ENCODE measurements around the gene SRPK1.

The SRPK1 gene

DNA sequence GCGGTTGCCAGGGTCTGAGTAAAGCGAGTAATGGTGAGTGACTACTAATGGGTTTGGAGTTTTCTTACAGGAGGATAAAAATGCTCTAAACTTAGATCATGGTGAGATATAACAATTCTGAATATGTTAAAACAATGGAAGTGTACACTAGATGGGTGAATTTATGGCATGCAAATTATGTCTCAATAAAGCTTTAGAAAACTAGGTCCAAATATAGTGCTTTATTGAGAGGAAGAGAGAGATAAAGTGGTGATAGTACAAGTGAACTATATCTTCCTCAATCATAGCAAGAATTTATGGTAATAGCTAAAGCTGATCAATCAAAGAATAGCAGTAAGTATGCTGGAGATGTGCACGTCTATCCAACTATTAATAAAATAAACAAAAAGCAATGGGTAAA is 23.9 kb downstream of the SRPK1 start:
- TF ChIP-seq, protein P1, sequence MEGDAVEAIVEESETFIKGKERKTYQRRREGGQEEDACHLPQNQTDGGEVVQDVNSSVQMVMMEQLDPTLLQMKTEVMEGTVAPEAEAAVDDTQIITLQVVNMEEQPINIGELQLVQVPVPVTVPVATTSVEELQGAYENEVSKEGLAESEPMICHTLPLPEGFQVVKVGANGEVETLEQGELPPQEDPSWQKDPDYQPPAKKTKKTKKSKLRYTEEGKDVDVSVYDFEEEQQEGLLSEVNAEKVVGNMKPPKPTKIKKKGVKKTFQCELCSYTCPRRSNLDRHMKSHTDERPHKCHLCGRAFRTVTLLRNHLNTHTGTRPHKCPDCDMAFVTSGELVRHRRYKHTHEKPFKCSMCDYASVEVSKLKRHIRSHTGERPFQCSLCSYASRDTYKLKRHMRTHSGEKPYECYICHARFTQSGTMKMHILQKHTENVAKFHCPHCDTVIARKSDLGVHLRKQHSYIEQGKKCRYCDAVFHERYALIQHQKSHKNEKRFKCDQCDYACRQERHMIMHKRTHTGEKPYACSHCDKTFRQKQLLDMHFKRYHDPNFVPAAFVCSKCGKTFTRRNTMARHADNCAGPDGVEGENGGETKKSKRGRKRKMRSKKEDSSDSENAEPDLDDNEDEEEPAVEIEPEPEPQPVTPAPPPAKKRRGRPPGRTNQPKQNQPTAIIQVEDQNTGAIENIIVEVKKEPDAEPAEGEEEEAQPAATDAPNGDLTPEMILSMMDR (IDR thresholded peaks at IDR 0.05; ENCODE audit: insufficient read depth, low read length): no peak
- no peak for TF ChIP-seq SPI1 (IDR thresholded peaks at IDR 0.05; ENCODE audit: borderline replicate concordance, low read depth)
- no peak for TF ChIP-seq GABPA (IDR thresholded peaks at IDR 0.05; ENCODE audit: low read depth)
- no peak for TF ChIP-seq REST (IDR thresholded peaks at IDR 0.05; ENCODE audit: insufficient replicate concordance, low read depth)
- TF ChIP-seq POLR2AphosphoS5 (IDR thresholded peaks at IDR 0.05; ENCODE audit: low read depth): no peak
- Histone ChIP-seq H3K27ac (replicated peaks) (no peak overlapping the region), H3K27me3 (ENCODE audit: insufficient read depth, poor library complexity, severe bottlenecking) (no peaks in the 10 kb centered on the region), H3K4me3 (replicated peaks; ENCODE audit: insufficient read depth, low read length) (no peak overlapping the region)
- no peak for DNase-seq (ENCODE audit: low read depth in 1 of 2, low spot score in 1 of 2)

DNA sequence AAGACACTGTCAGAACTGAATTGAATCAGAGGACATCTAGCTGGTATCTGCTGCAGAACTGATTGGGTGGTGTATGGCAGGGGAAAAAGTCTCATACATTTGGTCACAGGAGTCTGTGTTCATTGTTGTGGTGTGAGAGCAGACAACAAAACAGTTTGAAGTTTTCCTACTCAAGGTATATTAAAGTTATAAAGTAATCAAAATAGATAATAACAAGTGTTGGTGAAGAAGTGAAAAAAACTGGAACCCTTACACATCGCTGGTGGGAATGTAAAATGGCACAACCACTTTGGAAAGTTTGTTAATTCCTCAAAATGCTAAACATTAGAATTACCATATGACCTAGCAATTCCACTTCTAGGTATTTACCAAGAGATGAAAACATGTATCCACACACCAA is 24.7 kb downstream of the SRPK1 start:
- no peak for DNase-seq (ENCODE audit: low read depth in 1 of 2, low spot score in 1 of 2)
- Histone ChIP-seq H3K27me3 (ENCODE audit: insufficient read depth, poor library complexity, severe bottlenecking) (no peaks in the 10 kb centered on the region), H3K4me3 (replicated peaks; ENCODE audit: insufficient read depth, low read length) (no peak overlapping the region), H3K27ac (replicated peaks) (no peak overlapping the region)
- TF ChIP-seq SPI1 (IDR thresholded peaks at IDR 0.05; ENCODE audit: borderline replicate concordance, low read depth) (no peak), REST (IDR thresholded peaks at IDR 0.05; ENCODE audit: insufficient replicate concordance, low read depth) (no peak), POLR2AphosphoS5 (IDR thresholded peaks at IDR 0.05; ENCODE audit: low read depth) (no peak), GABPA (IDR thresholded peaks at IDR 0.05; ENCODE audit: low read depth) (no peak)
- TF ChIP-seq, protein P1 (IDR thresholded peaks at IDR 0.05; ENCODE audit: insufficient read depth, low read length): no peak

- no peak for TF ChIP-seq GABPA (IDR thresholded peaks at IDR 0.05; ENCODE audit: low read depth)
- no peak for TF ChIP-seq REST (IDR thresholded peaks at IDR 0.05; ENCODE audit: insufficient replicate concordance, low read depth)
- TF ChIP-seq SPI1 (IDR thresholded peaks at IDR 0.05; ENCODE audit: borderline replicate concordance, low read depth): no peak
- TF ChIP-seq, protein P1 (IDR thresholded peaks at IDR 0.05; ENCODE audit: insufficient read depth, low read length): no peak
- TF ChIP-seq POLR2AphosphoS5 (IDR thresholded peaks at IDR 0.05; ENCODE audit: low read depth): no peak
- no peak overlapping the region for H3K4me3 ChIP-seq (replicated peaks; ENCODE audit: insufficient read depth, low read length)
- no peak for DNase-seq (ENCODE audit: low read depth in 1 of 2, low spot score in 1 of 2)
- H3K27me3 ChIP-seq (ENCODE audit: insufficient read depth, poor library complexity, severe bottlenecking): no peaks in the 10 kb centered on the region
- no peak overlapping the region for H3K27ac ChIP-seq (replicated peaks)
Measured at GRCh38 chr6:35895560-35895959, 25.3 kb downstream of the SRPK1 start.
